Astrocyte of the hippocampus (primary cell): Measurements from ENCODE around the gene ACAT1.
"Not testable (repeated sequence)": the region's sequence is repeated elsewhere in the genome, so short reads cannot be mapped to it uniquely, and the experiment has no call there.

ENCODE experiments used
- DNase-seq: peaks from one replicate; pipeline ENCODE4 v3.0.0; 2011; ENCODE audit warnings: low read depth, low spot score

The ACAT1 gene

DNA sequence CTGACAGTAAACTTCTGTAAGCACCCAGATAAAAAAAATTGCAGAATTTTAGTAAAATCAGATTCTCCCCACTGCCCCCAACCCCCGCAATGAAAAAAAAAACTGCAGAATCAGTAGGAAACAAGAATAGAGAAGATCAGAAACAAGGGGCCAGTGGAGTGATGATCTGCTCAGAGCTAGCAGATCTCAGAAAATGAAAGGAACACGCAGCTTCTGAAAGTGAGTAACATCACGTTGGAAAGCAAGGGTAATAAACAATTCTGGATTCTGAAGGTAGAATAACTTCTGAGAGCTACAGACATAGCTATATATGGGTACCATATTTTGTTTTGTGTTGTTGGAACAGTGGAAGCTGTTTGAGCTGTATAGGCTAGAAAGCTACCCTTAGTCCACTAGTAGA is 23.2 kb downstream of the ACAT1 start:
- no peak for DNase-seq

- DNase-seq, result no peak
These were observed 25.8 kb downstream of the ACAT1 start for GRCh38 chr11:108147150-108147549.

GRCh38 chr11:108148556-108148955 is 27.2 kb downstream of the ACAT1 start:
- peak; percentile 6 for DNase-seq

GRCh38 chr11:108154591-108154990 is 33.2 kb downstream of the ACAT1 start:
- no peak for DNase-seq

DNA sequence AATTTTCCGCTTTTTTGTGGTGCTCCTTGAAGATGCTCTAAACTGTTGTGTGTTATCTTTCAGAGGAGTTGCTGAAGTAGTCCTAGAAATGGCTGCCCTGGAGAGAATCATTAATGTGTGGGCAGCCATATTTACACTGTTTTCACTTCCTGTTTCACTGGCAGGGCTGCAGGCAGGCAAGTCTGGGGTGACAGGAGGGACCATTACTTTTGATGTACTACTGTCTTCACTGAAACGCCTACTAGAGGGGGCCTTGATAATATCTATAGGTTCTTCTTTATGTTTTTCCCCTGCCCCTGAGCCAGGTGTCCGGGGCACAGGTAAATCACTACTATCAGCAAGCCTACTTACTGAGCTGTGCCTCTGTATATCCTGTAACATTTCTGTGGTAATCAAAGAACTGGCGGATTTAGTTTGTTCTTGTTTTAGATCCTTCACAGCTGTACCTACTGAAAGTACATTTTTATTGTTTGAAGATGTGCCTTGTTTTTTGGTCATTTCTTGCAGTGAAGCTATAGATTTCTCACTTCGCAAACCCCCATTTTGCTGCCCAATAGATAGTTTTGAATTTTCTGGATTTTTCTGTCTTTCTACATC is 39.7 kb downstream of the ACAT1 start:
- DNase-seq, result no peak

DNA sequence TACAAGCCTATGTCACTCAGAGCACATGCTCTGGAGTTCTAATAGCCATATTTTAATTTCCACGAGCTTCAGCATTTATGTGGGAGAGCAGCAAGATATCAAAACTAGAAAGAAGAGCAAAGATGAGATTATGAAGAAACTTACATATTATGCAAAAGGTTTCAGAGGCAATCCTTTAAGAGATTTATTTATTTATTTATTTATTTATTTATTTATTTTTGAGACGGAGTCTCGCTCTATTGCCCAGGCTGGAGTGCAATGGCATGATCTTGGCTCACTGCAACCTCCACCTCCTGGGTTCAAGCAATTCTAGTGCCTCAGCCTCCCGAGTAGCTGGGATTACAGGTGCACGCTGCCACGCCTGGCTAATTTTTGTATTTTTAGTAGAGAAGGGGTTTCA is 41.5 kb downstream of the ACAT1 start:
- not testable (repeated sequence) for DNase-seq

DNA sequence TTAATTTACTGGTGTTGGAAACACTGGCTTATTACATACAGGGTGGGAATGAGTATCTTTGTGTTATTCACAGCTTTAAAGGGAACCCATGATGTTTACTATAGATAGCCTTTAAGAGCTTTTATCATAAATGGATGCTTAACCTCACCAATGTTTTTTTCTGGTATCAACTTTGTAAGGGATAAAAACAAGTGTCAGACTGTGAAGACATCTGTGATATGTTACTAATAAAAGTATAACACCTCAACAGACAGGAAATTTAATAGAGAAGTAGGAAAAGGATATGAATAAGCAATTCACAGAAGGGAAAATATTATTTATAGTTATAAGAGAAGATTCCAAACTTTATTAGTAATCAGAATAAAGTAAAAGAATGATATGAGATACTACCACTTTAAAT is 46.3 kb downstream of the ACAT1 start:
- no peak for DNase-seq

GRCh38 chr11:108170184-108170583 is 48.8 kb downstream of the ACAT1 start:
- no peak for DNase-seq

DNA sequence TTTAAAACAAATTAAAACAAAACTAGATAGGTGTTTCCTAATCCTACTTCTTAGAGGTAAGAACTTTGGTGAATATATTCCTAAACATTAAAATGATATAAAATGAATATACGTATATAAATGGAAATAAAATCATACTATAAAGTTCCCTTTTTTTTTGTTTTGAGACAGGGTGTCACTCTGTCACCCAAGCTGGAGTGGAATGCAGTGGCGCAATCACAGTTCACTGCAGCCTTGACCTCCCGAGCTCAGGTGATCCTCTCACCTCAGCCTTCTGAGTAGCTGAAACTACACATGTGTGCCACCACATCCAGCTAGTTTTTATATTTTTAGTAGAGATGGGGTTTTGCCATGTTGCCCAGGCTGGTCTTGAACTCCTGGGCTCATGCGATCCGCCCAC is 56.2 kb downstream of the ACAT1 start:
- no peak for DNase-seq

- DNase-seq, result no peak
These were observed 72.4 kb downstream of the ACAT1 start for GRCh38 chr11:108193725-108194124.

- DNase-seq, result no peak
These were observed 75.5 kb downstream of the ACAT1 start for GRCh38 chr11:108196901-108197300.
